HEK293 (cell line): ENCODE results near the gene S100PBP.

Source experiments
- FEZF1 ChIP-seq: fragments of 450-650 bp; formaldehyde crosslinking; IDR thresholded peaks from 2 replicates; pipeline ENCODE4 v1.5.1; 2016; ENCODE audit warnings: missing biosample characterization, missing genetic modification characterization
- HOXD13 ChIP-seq: sonication (generic); formaldehyde crosslinking; IDR thresholded peaks from 2 replicates; pipeline ENCODE4 v1.8.0; 2022; ENCODE audit warnings: missing genetic modification reagents, borderline replicate concordance
- KLF9 ChIP-seq: fragments of 450-650 bp; formaldehyde crosslinking; IDR thresholded peaks from 2 replicates; pipeline ENCODE4 v1.5.1; 2016; ENCODE audit warnings: missing biosample characterization, missing genetic modification characterization, low read depth
- MYNN ChIP-seq: fragments of 450-650 bp; formaldehyde crosslinking; IDR thresholded peaks from 2 replicates; pipeline ENCODE4 v1.5.1; 2016; ENCODE audit warnings: missing biosample characterization, missing genetic modification characterization, borderline replicate concordance
- REPIN1 ChIP-seq: fragments of 450-650 bp; formaldehyde crosslinking; IDR thresholded peaks from 2 replicates; pipeline ENCODE4 v1.5.1; 2017; ENCODE audit warnings: missing biosample characterization, missing genetic modification characterization, low read depth
- SP7 ChIP-seq: fragments of 450-650 bp; formaldehyde crosslinking; IDR thresholded peaks from 2 replicates; pipeline ENCODE4 v1.5.1; 2016; ENCODE audit warnings: missing biosample characterization, missing genetic modification characterization
- ZBTB48 ChIP-seq: fragments of 450-650 bp; formaldehyde crosslinking; IDR thresholded peaks from 2 replicates; pipeline ENCODE4 v1.5.1; 2016; ENCODE audit warnings: missing biosample characterization, missing genetic modification characterization
- ZEB2 ChIP-seq: fragments of 450-650 bp; formaldehyde crosslinking; IDR thresholded peaks from 2 replicates; pipeline ENCODE4 v1.5.1; 2016; ENCODE audit warnings: missing biosample characterization, missing genetic modification characterization
- ZIC2 ChIP-seq: fragments of 450-650 bp; formaldehyde crosslinking; IDR thresholded peaks from 2 replicates; pipeline ENCODE4 v1.5.1; 2016; ENCODE audit warnings: missing biosample characterization, missing genetic modification characterization
- ZNF132 ChIP-seq: fragments of 450-650 bp; formaldehyde crosslinking; IDR thresholded peaks from 2 replicates; pipeline ENCODE4 v1.5.1; 2017; ENCODE audit warnings: missing biosample characterization, missing genetic modification characterization, borderline replicate concordance
- ZNF146 ChIP-seq: fragments of 450-650 bp; formaldehyde crosslinking; IDR thresholded peaks from 2 replicates; pipeline ENCODE4 v1.5.1; 2016; ENCODE audit warnings: missing biosample characterization, missing genetic modification characterization
- ZNF157 ChIP-seq: fragments of 450-650 bp; formaldehyde crosslinking; IDR thresholded peaks from 2 replicates; pipeline ENCODE4 v1.5.1; 2016; ENCODE audit warnings: missing biosample characterization, missing genetic modification characterization
- ZNF214 ChIP-seq: fragments of 450-650 bp; formaldehyde crosslinking; IDR thresholded peaks from 2 replicates; pipeline ENCODE4 v1.5.1; 2017; ENCODE audit warnings: missing biosample characterization, mild to moderate bottlenecking, missing genetic modification characterization, borderline replicate concordance
- ZNF24 ChIP-seq: fragments of 450-650 bp; formaldehyde crosslinking; IDR thresholded peaks from 2 replicates; pipeline ENCODE4 v1.5.1; 2016; ENCODE audit warnings: missing biosample characterization, missing genetic modification characterization
- ZNF394 ChIP-seq: fragments of 450-650 bp; formaldehyde crosslinking; IDR thresholded peaks from 2 replicates; pipeline ENCODE4 v1.5.1; 2016; ENCODE audit warnings: missing biosample characterization, missing genetic modification characterization, mild to moderate bottlenecking, moderate library complexity, borderline replicate concordance
- ZNF404 ChIP-seq: fragments of 450-650 bp; formaldehyde crosslinking; IDR thresholded peaks from 2 replicates; pipeline ENCODE4 v1.5.1; 2017; ENCODE audit warnings: missing biosample characterization, missing genetic modification characterization
- ZNF560 ChIP-seq: fragments of 450-650 bp; formaldehyde crosslinking; IDR thresholded peaks from 2 replicates; pipeline ENCODE4 v1.5.1; 2017; ENCODE audit warnings: missing biosample characterization, missing genetic modification characterization, borderline replicate concordance
- ZNF654 ChIP-seq: fragments of 450-650 bp; formaldehyde crosslinking; IDR thresholded peaks from 2 replicates; pipeline ENCODE4 v1.5.1; 2016; ENCODE audit warnings: low read depth, missing biosample characterization, missing genetic modification characterization
- ZNF776 ChIP-seq: fragments of 450-650 bp; formaldehyde crosslinking; IDR thresholded peaks from 2 replicates; pipeline ENCODE4 v1.5.0; 2017; ENCODE audit warnings: missing biosample characterization, missing genetic modification characterization, borderline replicate concordance
- ZNF830 ChIP-seq: fragments of 450-650 bp; IDR thresholded peaks from 2 replicates; pipeline ENCODE4 v1.5.0; 2018; ENCODE audit warnings: missing biosample characterization, missing genetic modification characterization, low read depth, mild to moderate bottlenecking, moderate library complexity
- ZSCAN16 ChIP-seq: fragments of 450-650 bp; formaldehyde crosslinking; IDR thresholded peaks from 2 replicates; pipeline ENCODE4 v1.5.1; 2016; ENCODE audit warnings: missing biosample characterization, missing genetic modification characterization
- ZSCAN23 ChIP-seq: fragments of 450-650 bp; formaldehyde crosslinking; IDR thresholded peaks from 2 replicates; pipeline ENCODE4 v1.5.1; 2016; ENCODE audit warnings: missing biosample characterization, missing genetic modification characterization
- TF ChIP-seq, protein P1 (sequence below): fragments of 450-650 bp; formaldehyde crosslinking; IDR thresholded peaks from 2 replicates; pipeline ENCODE4 v1.5.1; 2016; ENCODE audit warnings: missing biosample characterization, missing genetic modification characterization
- TF ChIP-seq, protein P2 (sequence below): fragments of 450-650 bp; formaldehyde crosslinking; IDR thresholded peaks from 2 replicates; pipeline ENCODE4 v1.5.0; 2017; ENCODE audit warnings: missing biosample characterization, missing genetic modification characterization, borderline replicate concordance
- TF ChIP-seq, protein P3 (sequence below): fragments of 450-650 bp; formaldehyde crosslinking; IDR thresholded peaks from 2 replicates; pipeline ENCODE4 v1.5.1; 2016; ENCODE audit warnings: missing biosample characterization, missing genetic modification characterization
- TF ChIP-seq, protein P4 (sequence below): fragments of 450-650 bp; formaldehyde crosslinking; IDR thresholded peaks from 2 replicates; pipeline ENCODE4 v1.5.1; 2016; ENCODE audit warnings: missing biosample characterization, missing genetic modification characterization, low read depth
- TF ChIP-seq, protein P5 (sequence below): fragments of 450-650 bp; formaldehyde crosslinking; IDR thresholded peaks from 2 replicates; pipeline ENCODE4 v1.5.1; 2017; ENCODE audit warnings: missing biosample characterization, missing genetic modification characterization
- TF ChIP-seq, protein P6 (sequence below): fragments of 450-650 bp; formaldehyde crosslinking; conservative IDR thresholded peaks from 2 replicates; pipeline ENCODE4 v1.5.1; 2016; ENCODE audit warnings: low read depth, missing biosample characterization, missing genetic modification characterization

Gene S100PBP

DNA sequence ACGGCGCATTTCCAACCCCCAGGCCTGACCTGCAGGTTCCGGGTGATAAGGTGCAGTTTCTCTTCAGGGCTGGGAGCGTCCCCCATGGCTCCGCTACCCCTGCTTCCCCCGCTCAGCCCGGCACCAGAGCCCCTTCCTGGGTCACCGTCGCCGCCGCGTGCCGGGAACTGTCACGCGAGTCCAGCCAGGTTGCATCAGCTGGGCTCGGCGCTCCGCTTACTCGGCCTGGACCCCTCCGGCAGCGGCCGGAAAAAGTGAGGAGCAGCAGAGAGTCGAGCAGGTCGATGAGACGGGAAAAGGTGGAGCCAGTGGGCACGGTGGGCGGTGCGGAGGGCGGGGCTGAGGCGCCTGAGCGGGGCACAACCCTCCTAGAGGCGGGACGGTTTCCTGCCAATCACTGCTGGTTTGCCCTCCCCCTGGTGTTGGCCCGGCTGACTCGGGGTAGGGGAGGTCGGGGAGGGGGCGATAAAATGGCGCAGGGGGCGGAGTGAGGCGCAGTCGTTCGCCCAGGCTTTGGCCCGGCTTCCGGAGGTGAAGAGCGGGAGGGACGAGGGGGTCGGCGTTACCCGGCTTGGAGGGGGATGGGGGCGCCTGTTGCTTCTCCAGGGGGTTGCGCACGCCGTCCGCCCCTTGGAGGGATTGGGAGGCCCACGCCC lies at the start of gene S100PBP, which contains the start of gene YARS1 (continued):
- TF ChIP-seq ZNF214 (no peak), ZBTB48 (tag by site-specific recombination) (no peak; the same call in 1 of the 2 replicates), ZSCAN23 (tag by site-specific recombination) (peak; percentile 74), ZNF146 (no peak), ZIC2 (tag by site-specific recombination) (no peak), FEZF1 (tag by site-specific recombination) (peak; percentile 48; the same call in 1 of the 2 replicates), SP7 (tag by site-specific recombination) (peak; percentile 92), ZNF404 (tag by site-specific recombination) (no peak), ZSCAN16 (tag by site-specific recombination) (0 out of 2 replicates have a peak, but pooled peaks have one; percentile 13), ZEB2 (tag by site-specific recombination) (peak; percentile 89), ZNF654 (no peak), REPIN1 (tag by site-specific recombination) (no peak), MYNN (tag by site-specific recombination) (no peak), ZNF24 (tag by site-specific recombination) (peak; percentile 84; the same call in 1 of the 2 replicates), ZNF560 (tag by site-specific recombination) (no peak), ZNF394 (tag by site-specific recombination) (no peak; the same call in none of the 2 replicates), ZNF776 (tag by site-specific recombination) (no peak), ZNF830 (tag by site-specific recombination) (no peak), KLF9 (peak; percentile 78), ZNF132 (tag by site-specific recombination) (no peak), ZNF157 (tag by site-specific recombination) (no peak), HOXD13 (CRISPR knock-in tag) (peak; percentile 100)
- TF ChIP-seq, protein P1, sequence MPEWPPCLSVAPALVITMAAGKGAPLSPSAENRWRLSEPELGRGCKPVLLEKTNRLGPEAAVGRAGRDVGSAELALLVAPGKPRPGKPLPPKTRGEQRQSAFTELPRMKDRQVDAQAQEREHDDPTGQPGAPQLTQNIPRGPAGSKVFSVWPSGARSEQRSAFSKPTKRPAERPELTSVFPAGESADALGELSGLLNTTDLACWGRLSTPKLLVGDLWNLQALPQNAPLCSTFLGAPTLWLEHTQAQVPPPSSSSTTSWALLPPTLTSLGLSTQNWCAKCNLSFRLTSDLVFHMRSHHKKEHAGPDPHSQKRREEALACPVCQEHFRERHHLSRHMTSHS (tag by site-specific recombination) = 0 out of 2 replicates have a peak, but pooled peaks have one; percentile 55
- TF ChIP-seq, protein P2, sequence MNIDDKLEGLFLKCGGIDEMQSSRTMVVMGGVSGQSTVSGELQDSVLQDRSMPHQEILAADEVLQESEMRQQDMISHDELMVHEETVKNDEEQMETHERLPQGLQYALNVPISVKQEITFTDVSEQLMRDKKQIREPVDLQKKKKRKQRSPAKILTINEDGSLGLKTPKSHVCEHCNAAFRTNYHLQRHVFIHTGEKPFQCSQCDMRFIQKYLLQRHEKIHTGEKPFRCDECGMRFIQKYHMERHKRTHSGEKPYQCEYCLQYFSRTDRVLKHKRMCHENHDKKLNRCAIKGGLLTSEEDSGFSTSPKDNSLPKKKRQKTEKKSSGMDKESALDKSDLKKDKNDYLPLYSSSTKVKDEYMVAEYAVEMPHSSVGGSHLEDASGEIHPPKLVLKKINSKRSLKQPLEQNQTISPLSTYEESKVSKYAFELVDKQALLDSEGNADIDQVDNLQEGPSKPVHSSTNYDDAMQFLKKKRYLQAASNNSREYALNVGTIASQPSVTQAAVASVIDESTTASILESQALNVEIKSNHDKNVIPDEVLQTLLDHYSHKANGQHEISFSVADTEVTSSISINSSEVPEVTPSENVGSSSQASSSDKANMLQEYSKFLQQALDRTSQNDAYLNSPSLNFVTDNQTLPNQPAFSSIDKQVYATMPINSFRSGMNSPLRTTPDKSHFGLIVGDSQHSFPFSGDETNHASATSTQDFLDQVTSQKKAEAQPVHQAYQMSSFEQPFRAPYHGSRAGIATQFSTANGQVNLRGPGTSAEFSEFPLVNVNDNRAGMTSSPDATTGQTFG = peak; percentile 92
- TF ChIP-seq, protein P3, sequence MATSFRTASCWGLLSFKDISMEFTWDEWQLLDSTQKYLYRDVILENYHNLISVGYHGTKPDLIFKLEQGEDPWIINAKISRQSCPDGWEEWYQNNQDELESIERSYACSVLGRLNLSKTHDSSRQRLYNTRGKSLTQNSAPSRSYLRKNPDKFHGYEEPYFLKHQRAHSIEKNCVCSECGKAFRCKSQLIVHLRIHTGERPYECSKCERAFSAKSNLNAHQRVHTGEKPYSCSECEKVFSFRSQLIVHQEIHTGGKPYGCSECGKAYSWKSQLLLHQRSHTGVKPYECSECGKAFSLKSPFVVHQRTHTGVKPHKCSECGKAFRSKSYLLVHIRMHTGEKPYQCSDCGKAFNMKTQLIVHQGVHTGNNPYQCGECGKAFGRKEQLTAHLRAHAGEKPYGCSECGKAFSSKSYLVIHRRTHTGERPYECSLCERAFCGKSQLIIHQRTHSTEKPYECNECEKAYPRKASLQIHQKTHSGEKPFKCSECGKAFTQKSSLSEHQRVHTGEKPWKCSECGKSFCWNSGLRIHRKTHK (tag by site-specific recombination) = no peak
- TF ChIP-seq, protein P4, sequence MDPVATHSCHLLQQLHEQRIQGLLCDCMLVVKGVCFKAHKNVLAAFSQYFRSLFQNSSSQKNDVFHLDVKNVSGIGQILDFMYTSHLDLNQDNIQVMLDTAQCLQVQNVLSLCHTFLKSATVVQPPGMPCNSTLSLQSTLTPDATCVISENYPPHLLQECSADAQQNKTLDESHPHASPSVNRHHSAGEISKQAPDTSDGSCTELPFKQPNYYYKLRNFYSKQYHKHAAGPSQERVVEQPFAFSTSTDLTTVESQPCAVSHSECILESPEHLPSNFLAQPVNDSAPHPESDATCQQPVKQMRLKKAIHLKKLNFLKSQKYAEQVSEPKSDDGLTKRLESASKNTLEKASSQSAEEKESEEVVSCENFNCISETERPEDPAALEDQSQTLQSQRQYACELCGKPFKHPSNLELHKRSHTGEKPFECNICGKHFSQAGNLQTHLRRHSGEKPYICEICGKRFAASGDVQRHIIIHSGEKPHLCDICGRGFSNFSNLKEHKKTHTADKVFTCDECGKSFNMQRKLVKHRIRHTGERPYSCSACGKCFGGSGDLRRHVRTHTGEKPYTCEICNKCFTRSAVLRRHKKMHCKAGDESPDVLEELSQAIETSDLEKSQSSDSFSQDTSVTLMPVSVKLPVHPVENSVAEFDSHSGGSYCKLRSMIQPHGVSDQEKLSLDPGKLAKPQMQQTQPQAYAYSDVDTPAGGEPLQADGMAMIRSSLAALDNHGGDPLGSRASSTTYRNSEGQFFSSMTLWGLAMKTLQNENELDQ (tag by site-specific recombination) = no peak
- TF ChIP-seq, protein P5, sequence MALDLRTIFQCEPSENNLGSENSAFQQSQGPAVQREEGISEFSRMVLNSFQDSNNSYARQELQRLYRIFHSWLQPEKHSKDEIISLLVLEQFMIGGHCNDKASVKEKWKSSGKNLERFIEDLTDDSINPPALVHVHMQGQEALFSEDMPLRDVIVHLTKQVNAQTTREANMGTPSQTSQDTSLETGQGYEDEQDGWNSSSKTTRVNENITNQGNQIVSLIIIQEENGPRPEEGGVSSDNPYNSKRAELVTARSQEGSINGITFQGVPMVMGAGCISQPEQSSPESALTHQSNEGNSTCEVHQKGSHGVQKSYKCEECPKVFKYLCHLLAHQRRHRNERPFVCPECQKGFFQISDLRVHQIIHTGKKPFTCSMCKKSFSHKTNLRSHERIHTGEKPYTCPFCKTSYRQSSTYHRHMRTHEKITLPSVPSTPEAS = peak; percentile 60; the same call in 1 of the 2 replicates
- TF ChIP-seq, protein P6, sequence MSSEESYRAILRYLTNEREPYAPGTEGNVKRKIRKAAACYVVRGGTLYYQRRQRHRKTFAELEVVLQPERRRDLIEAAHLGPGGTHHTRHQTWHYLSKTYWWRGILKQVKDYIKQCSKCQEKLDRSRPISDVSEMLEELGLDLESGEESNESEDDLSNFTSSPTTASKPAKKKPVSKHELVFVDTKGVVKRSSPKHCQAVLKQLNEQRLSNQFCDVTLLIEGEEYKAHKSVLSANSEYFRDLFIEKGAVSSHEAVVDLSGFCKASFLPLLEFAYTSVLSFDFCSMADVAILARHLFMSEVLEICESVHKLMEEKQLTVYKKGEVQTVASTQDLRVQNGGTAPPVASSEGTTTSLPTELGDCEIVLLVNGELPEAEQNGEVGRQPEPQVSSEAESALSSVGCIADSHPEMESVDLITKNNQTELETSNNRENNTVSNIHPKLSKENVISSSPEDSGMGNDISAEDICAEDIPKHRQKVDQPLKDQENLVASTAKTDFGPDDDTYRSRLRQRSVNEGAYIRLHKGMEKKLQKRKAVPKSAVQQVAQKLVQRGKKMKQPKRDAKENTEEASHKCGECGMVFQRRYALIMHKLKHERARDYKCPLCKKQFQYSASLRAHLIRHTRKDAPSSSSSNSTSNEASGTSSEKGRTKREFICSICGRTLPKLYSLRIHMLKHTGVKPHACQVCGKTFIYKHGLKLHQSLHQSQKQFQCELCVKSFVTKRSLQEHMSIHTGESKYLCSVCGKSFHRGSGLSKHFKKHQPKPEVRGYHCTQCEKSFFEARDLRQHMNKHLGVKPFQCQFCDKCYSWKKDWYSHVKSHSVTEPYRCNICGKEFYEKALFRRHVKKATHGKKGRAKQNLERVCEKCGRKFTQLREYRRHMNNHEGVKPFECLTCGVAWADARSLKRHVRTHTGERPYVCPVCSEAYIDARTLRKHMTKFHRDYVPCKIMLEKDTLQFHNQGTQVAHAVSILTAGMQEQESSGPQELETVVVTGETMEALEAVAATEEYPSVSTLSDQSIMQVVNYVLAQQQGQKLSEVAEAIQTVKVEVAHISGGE (tag by site-specific recombination) = peak; percentile 43
